Activated CD4-positive, alpha-beta memory T cell treated with anti-CD3 and anti-CD28 coated beads, Interleukin-2, amount 10 ng/mL, durations not matched to agents 7 days and 5 days (primary cell): ENCODE measurements around the gene SLC11A2. TPM values are rescaled to one million over a fixed set of nuclear protein-coding genes. Genes with fewer than 3 reads are reported as not detected.
A peak's percentile ranks its signal among the peaks of the same experiment; 100 is the strongest.
"Not testable (repeated sequence)": the region's sequence is repeated elsewhere in the genome, so short reads cannot be mapped to it uniquely, and the experiment has no call there.

Experiments
- CTCF ChIA-PET: fragments of 350-600 bp; sonication (Branson Sonifier 250); formaldehyde crosslinking; loops from one replicate; lab custom pipeline; 2021; ENCODE audit warnings: antibody characterized with exemption, inconsistent platforms; lab: Charles Lee
- POLR2A ChIA-PET: fragments of 350-600 bp; sonication (Branson Sonifier 250); formaldehyde crosslinking; loops from one replicate; lab custom pipeline; 2021; ENCODE audit warnings: antibody characterized with exemption; lab: Charles Lee
- DNase-seq: peaks from one replicate; pipeline ENCODE4 v3.0.0-alpha.2; 2020
- H3K27ac Mint-ChIP-seq: one replicate; pipeline ENCODE4 v1.8.0; 2021; ENCODE audit warnings: mild to moderate bottlenecking, mixed read lengths
- H3K27me3 Mint-ChIP-seq: one replicate; pipeline ENCODE4 v1.8.0; 2021; ENCODE audit warnings: mixed read lengths
- H3K36me3 Mint-ChIP-seq: one replicate; pipeline ENCODE4 v1.8.0; 2021; ENCODE audit warnings: low read depth, mixed read lengths
- H3K4me1 Mint-ChIP-seq: one replicate; pipeline ENCODE4 v1.8.0; 2021; ENCODE audit warnings: mixed read lengths
- H3K4me3 Mint-ChIP-seq: one replicate; pipeline ENCODE4 v1.8.0; 2021; ENCODE audit warnings: mild to moderate bottlenecking, mixed read lengths
- H3K9me3 Mint-ChIP-seq: one replicate; pipeline ENCODE4 v1.8.0; 2021; ENCODE audit warnings: mixed read lengths
- total RNA-seq, 2 experiments: library from RNA; stranded (reverse); gene quantifications; one replicate each; pipeline ENCODE4 v1.2.3, GENCODE V29; 2021

The SLC11A2 gene
- total RNA-seq, 2 experiments from 2014 or later, result 35.0 to 36.4 TPM

- H3K27me3 Mint-ChIP-seq, result peaks cover 4% of the 10 kb centered on the region
- H3K4me3 Mint-ChIP-seq, result peak overlapping the region; percentile 100
- DNase-seq, result no peak
- peak overlapping the region; percentile 98 for H3K27ac Mint-ChIP-seq
- ChIA-PET POLR2A (interaction anchor here (0.8 to 4.4 kb wide), 9 partner anchors 10 to 259 kb away, joined by 3 to 40 read pairs (median 4); partner anchors contain the start of genes ATF1, CSRNP2, DAZAP2 and LETMD1), CTCF (interaction anchor here (0.7 to 3.4 kb wide), 2 partner anchors 24 to 1835 kb away, joined by 3 to 18 read pairs; partner anchors contain the start of genes LETMD1 and TUBA1A)
- H3K4me1 Mint-ChIP-seq, result peaks cover 61% of the 10 kb centered on the region
- H3K36me3 Mint-ChIP-seq, result peaks cover 6% of the 10 kb centered on the region
- no peaks in the 10 kb centered on the region for H3K9me3 Mint-ChIP-seq
These were observed 2.4 kb downstream of the SLC11A2 start for GRCh38 chr12:51023625-51024382.

GRCh38 chr12:51021694-51022093 is 4.5 kb downstream of the SLC11A2 start:
- H3K4me1 Mint-ChIP-seq, result peaks cover 49% of the 10 kb centered on the region
- DNase-seq, result no peak
- no peaks in the 10 kb centered on the region for H3K27me3 Mint-ChIP-seq
- H3K9me3 Mint-ChIP-seq, result no peaks in the 10 kb centered on the region
- H3K27ac Mint-ChIP-seq, result no peak overlapping the region
- ChIA-PET CTCF (interaction anchor here (0.7 to 1.3 kb wide), 4 partner anchors 26 to 947 kb away, joined by 3 to 4 read pairs (median 3); partner anchors contain the start of gene LETMD1), POLR2A (interaction anchor here (1.8 to 1.9 kb wide), 2 partner anchors 217 to 257 kb away, joined by 6 to 7 read pairs; partner anchors contain the start of genes ATF1 and DAZAP2)
- peaks cover 6% of the 10 kb centered on the region for H3K36me3 Mint-ChIP-seq
- H3K4me3 Mint-ChIP-seq, result peak overlapping the region; percentile 0

GRCh38 chr12:51020448-51021182 is 5.6 kb downstream of the SLC11A2 start:
- Mint-ChIP-seq H3K36me3 (peaks cover 3% of the 10 kb centered on the region), H3K9me3 (no peaks in the 10 kb centered on the region), H3K4me3 (no peak overlapping the region), H3K27ac (no peak overlapping the region), H3K4me1 (peaks cover 45% of the 10 kb centered on the region), H3K27me3 (no peaks in the 10 kb centered on the region)
- CTCF ChIA-PET, result interaction anchor here (0.7 kb wide), 1 partner anchor 946 kb away, joined by 3 read pairs; no protein-coding TSS in a partner anchor
- POLR2A ChIA-PET, result interaction anchor here (1.9 kb wide), 1 partner anchor 256 kb away, joined by 7 read pairs; the partner anchor contains the start of gene ATF1
- no peak for DNase-seq

- peaks cover 3% of the 10 kb centered on the region for H3K36me3 Mint-ChIP-seq
- CTCF ChIA-PET, result interaction anchor here (0.7 to 1.3 kb wide), 3 partner anchors 9 to 865 kb away, joined by 3 to 6 read pairs (median 3); no protein-coding TSS in a partner anchor
These were observed 6.3 kb downstream of the SLC11A2 start for GRCh38 chr12:51019927-51020326.

GRCh38 chr12:51018956-51019355 is 7.2 kb downstream of the SLC11A2 start:
- H3K4me1 Mint-ChIP-seq, result peaks cover 30% of the 10 kb centered on the region
- peaks cover 3% of the 10 kb centered on the region for H3K36me3 Mint-ChIP-seq
- no peaks in the 10 kb centered on the region for H3K9me3 Mint-ChIP-seq
- CTCF ChIA-PET, result interaction anchor here (0.7 to 1.3 kb wide), 3 partner anchors 8 to 1649 kb away, joined by 3 to 6 read pairs (median 5); no protein-coding TSS in a partner anchor
- H3K27ac Mint-ChIP-seq, result no peak overlapping the region
- no peak for DNase-seq
- POLR2A ChIA-PET, result interaction anchor here (0.6 kb wide), 1 partner anchor 14 kb away, joined by 3 read pairs; no protein-coding TSS in a partner anchor
- no peaks in the 10 kb centered on the region for H3K27me3 Mint-ChIP-seq
- H3K4me3 Mint-ChIP-seq, result no peak overlapping the region

More at GRCh38 chr12:51019927-51020326, 6.3 kb downstream of the SLC11A2 start:
- POLR2A ChIA-PET, result no interaction called here
- no peak for DNase-seq
- H3K4me3 Mint-ChIP-seq, result no peak overlapping the region
- no peak overlapping the region for H3K27ac Mint-ChIP-seq
- peaks cover 40% of the 10 kb centered on the region for H3K4me1 Mint-ChIP-seq
- H3K9me3 Mint-ChIP-seq, result no peaks in the 10 kb centered on the region
- no peaks in the 10 kb centered on the region for H3K27me3 Mint-ChIP-seq

GRCh38 chr12:51017452-51017851 is 8.7 kb downstream of the SLC11A2 start:
- Mint-ChIP-seq H3K27me3 (no peaks in the 10 kb centered on the region), H3K4me1 (peaks cover 30% of the 10 kb centered on the region), H3K27ac (no peak overlapping the region), H3K9me3 (no peaks in the 10 kb centered on the region), H3K4me3 (no peak overlapping the region), H3K36me3 (peaks cover 3% of the 10 kb centered on the region)
- ChIA-PET POLR2A (no interaction called here), CTCF (interaction anchor here (1.1 kb wide), 1 partner anchor 30 kb away, joined by 3 read pairs; no protein-coding TSS in a partner anchor)
- DNase-seq, result no peak

- H3K36me3 Mint-ChIP-seq, POLR2A ChIA-PET, CTCF ChIA-PET, H3K4me3 Mint-ChIP-seq, DNase-seq, H3K27me3 Mint-ChIP-seq, H3K9me3 Mint-ChIP-seq, H3K27ac Mint-ChIP-seq: not testable (repeated sequence)
- H3K4me1 Mint-ChIP-seq, result peaks cover 21% of the 10 kb centered on the region
These were observed 11.7 kb downstream of the SLC11A2 start for GRCh38 chr12:51014467-51014866.

GRCh38 chr12:51013441-51013840 is 12.7 kb downstream of the SLC11A2 start:
- CTCF ChIA-PET, result no interaction called here
- Mint-ChIP-seq H3K4me1 (peaks cover 26% of the 10 kb centered on the region), H3K4me3 (no peak overlapping the region), H3K36me3 (peaks cover 4% of the 10 kb centered on the region), H3K27me3 (no peaks in the 10 kb centered on the region), H3K27ac (no peak overlapping the region), H3K9me3 (no peaks in the 10 kb centered on the region)
- POLR2A ChIA-PET, result interaction anchor here (1.0 kb wide), 1 partner anchor 11 kb away, joined by 4 read pairs; no protein-coding TSS in a partner anchor
- no peak for DNase-seq

GRCh38 chr12:51012570-51013236 is 13.5 kb downstream of the SLC11A2 start:
- H3K27ac Mint-ChIP-seq, result no peak overlapping the region
- POLR2A ChIA-PET, result interaction anchor here (1.0 to 1.2 kb wide), 2 partner anchors 12 to 13 kb away, joined by 4 read pairs; no protein-coding TSS in a partner anchor
- CTCF ChIA-PET, result interaction anchor here (0.8 kb wide), 1 partner anchor 249 kb away, joined by 3 read pairs; the partner anchor contains the start of gene ATF1
- DNase-seq, result no peak
- peaks cover 9% of the 10 kb centered on the region for H3K36me3 Mint-ChIP-seq
- peak overlapping the region; percentile 19 for H3K4me3 Mint-ChIP-seq
- no peaks in the 10 kb centered on the region for H3K27me3 Mint-ChIP-seq
- no peaks in the 10 kb centered on the region for H3K9me3 Mint-ChIP-seq
- H3K4me1 Mint-ChIP-seq, result peaks cover 26% of the 10 kb centered on the region

- Mint-ChIP-seq H3K4me3 (no peak overlapping the region), H3K27ac (no peak overlapping the region), H3K9me3 (no peaks in the 10 kb centered on the region), H3K36me3 (peaks cover 10% of the 10 kb centered on the region), H3K27me3 (no peaks in the 10 kb centered on the region), H3K4me1 (peaks cover 26% of the 10 kb centered on the region)
- ChIA-PET POLR2A (interaction anchor here (1.2 kb wide), 1 partner anchor 13 kb away, joined by 4 read pairs; no protein-coding TSS in a partner anchor), CTCF (interaction anchor here (0.9 to 1.3 kb wide), 2 partner anchors 14 to 341 kb away, joined by 3 read pairs; partner anchors contain the start of gene SLC11A2)
- DNase-seq, result no peak
These were observed 14.2 kb downstream of the SLC11A2 start for GRCh38 chr12:51011955-51012354.

- peak; percentile 42 for DNase-seq
- peaks cover 31% of the 10 kb centered on the region for H3K36me3 Mint-ChIP-seq
- CTCF ChIA-PET, result interaction anchor here (0.8 to 1.4 kb wide), 2 partner anchors 38 to 244 kb away, joined by 3 to 4 read pairs; no protein-coding TSS in a partner anchor
- POLR2A ChIA-PET, result interaction anchor here (3.8 kb wide), 1 partner anchor 17 kb away, joined by 22 read pairs; the partner anchor contains the start of gene SLC11A2
- H3K4me3 Mint-ChIP-seq, result no peak overlapping the region
- peak overlapping the region; percentile 49 for H3K27ac Mint-ChIP-seq
- H3K27me3 Mint-ChIP-seq, result no peaks in the 10 kb centered on the region
- H3K9me3 Mint-ChIP-seq, result no peaks in the 10 kb centered on the region
- peaks cover 25% of the 10 kb centered on the region for H3K4me1 Mint-ChIP-seq
These were observed 17.1 kb downstream of the SLC11A2 start for GRCh38 chr12:51009056-51009440.
